22Rv1 (cell line): Measurements from ENCODE around the gene TRAM2.

ENCODE experiments used
- H3K27ac ChIP-seq: fragments of 450-650 bp; 2 replicates; pipeline ENCODE4 v1.5.1; 2017
- CTCF ChIP-seq: fragments of 450-650 bp; IDR thresholded peaks from 2 replicates; pipeline ENCODE4 v1.5.1; 2017; ENCODE audit warnings: mild to moderate bottlenecking
- ZFX ChIP-seq: fragments of 450-650 bp; IDR thresholded peaks from 2 replicates; pipeline ENCODE4 v1.6.1; 2017; ENCODE audit warnings: antibody characterized with exemption, borderline replicate concordance

The TRAM2 gene

GRCh38 chr6:52616059-52616690 lies 39.3 kb upstream of the TRAM2 start:
- H3K27ac ChIP-seq, result no peak overlapping the region
- no peak for TF ChIP-seq CTCF
- no peak for TF ChIP-seq ZFX

- H3K27ac ChIP-seq, result peak overlapping the region; percentile 29
- TF ChIP-seq CTCF (no peak), ZFX (no peak)
Measured at GRCh38 chr6:52612336-52613054, 35.6 kb upstream of the TRAM2 start.

GRCh38 chr6:52611833-52612232 lies 35.0 kb upstream of the TRAM2 start:
- TF ChIP-seq CTCF (no peak), ZFX (no peak)
- peak overlapping the region; percentile 29 for H3K27ac ChIP-seq

GRCh38 chr6:52610745-52611355 lies 34.0 kb upstream of the TRAM2 start:
- H3K27ac ChIP-seq, result no peak overlapping the region
- no peak for TF ChIP-seq ZFX
- TF ChIP-seq CTCF, result no peak

GRCh38 chr6:52610011-52610410 lies 33.2 kb upstream of the TRAM2 start:
- no peak for TF ChIP-seq CTCF
- TF ChIP-seq ZFX, result no peak
- H3K27ac ChIP-seq, result no peak overlapping the region

- H3K27ac ChIP-seq, result no peak overlapping the region
- no peak for TF ChIP-seq CTCF
- no peak for TF ChIP-seq ZFX
Measured at GRCh38 chr6:52605610-52606185, 28.8 kb upstream of the TRAM2 start.
